ENCODE measurements around the gene MT1A. TPM values are rescaled to one million over a fixed set of nuclear protein-coding genes. Genes with fewer than 3 reads are reported as not detected.

The MT1A gene
- total RNA-seq, 1 experiment from 2014 or later, result not detected

GRCh38 chr16:56683424-56684172 is 45.1 kb downstream of the MT1A start:
- DNase-seq (ENCODE audit: low read depth, low spot score), result no peak

More at GRCh38 chr16:56683424-56684172, 45.1 kb downstream of the MT1A start:
- CTCF ChIA-PET, result interaction anchor here (0.9 kb wide), 1 partner anchor 19 kb away, joined by 5 read pairs; no protein-coding TSS in a partner anchor
- peak overlapping the region in 1 of 2 experiments; percentile 81; a peak in 3 of 4 replicates for H3K4me3 ChIP-seq (replicated peaks in 1 of 2; ENCODE audit: low read depth in 1 of 2, low read length in 2 of 2)
- no peak overlapping the region for H3K9ac ChIP-seq (ENCODE audit: low read length)
- H3K36me3 ChIP-seq (ENCODE audit: control insufficient read depth in 1 of 2, insufficient read depth in 2 of 2, low read length in 2 of 2), result no peaks in the 10 kb centered on the region
- H2AFZ ChIP-seq (ENCODE audit: low read depth, low read length, poor library complexity, severe bottlenecking), result no peak overlapping the region
- H3K4me1 ChIP-seq (ENCODE audit: control insufficient read depth in 1 of 2, insufficient read depth in 2 of 2, low read length in 2 of 2), result peaks cover 13 to 32% of the 10 kb centered on the region in 2 experiments; a peak in 3 of 4 replicates
- TF ChIP-seq EZH2 (IDR thresholded peaks at IDR 0.05), result no peak
- no peak for TF ChIP-seq YY1 (IDR thresholded peaks at IDR 0.05; ENCODE audit: extremely low read depth, insufficient replicate concordance, low read depth, low read length)
- no peak for TF ChIP-seq CTCF (IDR thresholded peaks at IDR 0.05 in 2 of 3, conservative IDR thresholded peaks at IDR 0.05 in 1 of 3; ENCODE audit: borderline replicate concordance in 1 of 3, insufficient read depth in 1 of 3, low read depth in 2 of 3, low read length in 2 of 3)
- H3K4me2 ChIP-seq (ENCODE audit: low read length), result peak overlapping the region; percentile 96
- intact Hi-C loops (cut with micrococcal nuclease), result loop anchor here (2.0 to 5.0 kb wide), 4 partner anchors 27 to 1181 kb away; partner anchors contain the start of genes MT1E, MT1F and MT2A
- H3K9me3 ChIP-seq (ENCODE audit: control insufficient read depth in 1 of 2, insufficient read depth in 1 of 2, low read depth in 1 of 2, low read length in 2 of 2), result no peaks in the 10 kb centered on the region
- RAD21 ChIA-PET (ENCODE audit: low non-redundant PET in 1 of 2, low total read pairs in 2 of 2, uncharacterized antibody in 2 of 2, unreplicated experiment in 2 of 2), result interaction anchor here in 1 of 2 experiments (1.1 kb wide), 1 partner anchor 30 kb away, joined by 3 read pairs; no protein-coding TSS in a partner anchor
- no peaks in the 10 kb centered on the region for H3K27me3 ChIP-seq (ENCODE audit: insufficient read depth, low read length)
- ATAC-seq, result no peak
- H4K20me1 ChIP-seq (ENCODE audit: insufficient read depth), result no peaks in the 10 kb centered on the region
- POLR2A ChIA-PET, result interaction anchor here (0.9 to 2.4 kb wide), 5 partner anchors 10 to 75 kb away, joined by 3 to 9 read pairs (median 5); partner anchors contain the start of genes MT1E and MT2A
- BruUV-seq (replicated peaks), result no TSS peak
- no peaks in the 10 kb centered on the region for H3K79me2 ChIP-seq (ENCODE audit: insufficient read depth, low read length)
- no peaks in the 10 kb centered on the region for H3K9me2 ChIP-seq (ENCODE audit: insufficient read depth)
- H3K27ac ChIP-seq (ENCODE audit: low read depth, low read length), result no peak overlapping the region

All from HCT116 (cell line).